IPS-20b (cell line): ENCODE data around the gene SALL4.
"Not testable (repeated sequence)": the region's sequence is repeated elsewhere in the genome, so short reads cannot be mapped to it uniquely, and the experiment has no call there.

Source experiments
- H3K27ac ChIP-seq: one replicate; pipeline ENCODE4 v1.5.1; 2013; ENCODE audit warnings: low read length
- H3K27me3 ChIP-seq: 2 replicates; pipeline ENCODE4 v1.6.1; 2013; ENCODE audit warnings: mild to moderate bottlenecking, low read length, inconsistent platforms; ENCODE audit not compliant: insufficient read depth
- H3K36me3 ChIP-seq: 2 replicates; pipeline ENCODE4 v1.6.1; 2013; ENCODE audit warnings: low read depth, mild to moderate bottlenecking, inconsistent platforms, low read length, moderate library complexity; ENCODE audit not compliant: insufficient read depth
- H3K4me1 ChIP-seq: 2 replicates; pipeline ENCODE4 v1.6.1; 2013; ENCODE audit warnings: mild to moderate bottlenecking, control low read depth, inconsistent platforms, low read length, moderate library complexity; ENCODE audit not compliant: insufficient read depth
- H3K4me3 ChIP-seq: 2 replicates; pipeline ENCODE4 v1.5.1; 2013; ENCODE audit warnings: mild to moderate bottlenecking, low read length, inconsistent platforms
- H3K9ac ChIP-seq: 2 replicates; pipeline ENCODE4 v1.6.1; 2013; ENCODE audit warnings: low read depth, mild to moderate bottlenecking, inconsistent platforms, low read length, moderate library complexity
- H3K9me3 ChIP-seq: 2 replicates; pipeline ENCODE4 v1.6.1; 2013; ENCODE audit warnings: mild to moderate bottlenecking, low read depth, low read length, inconsistent platforms; ENCODE audit not compliant: insufficient read depth

Gene SALL4

DNA sequence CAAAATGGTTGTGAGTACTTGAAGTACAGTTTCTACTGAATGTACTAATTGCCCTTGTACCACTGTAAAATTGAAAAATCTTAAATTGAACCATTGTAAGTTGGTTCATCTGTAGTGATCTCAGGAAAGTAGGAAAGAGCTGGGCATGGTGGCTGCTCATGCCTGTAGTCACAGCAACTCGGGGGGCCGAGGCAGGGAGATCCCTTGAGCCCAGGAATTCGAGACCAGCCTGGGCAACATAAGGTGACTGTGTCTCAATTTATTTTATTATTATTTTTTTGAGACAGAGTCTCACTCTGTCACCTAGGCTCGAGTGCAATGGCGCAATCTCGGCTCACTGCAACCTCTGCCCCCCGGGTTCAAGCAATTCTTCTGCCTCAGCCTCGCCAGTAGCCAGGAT lies 14.5 kb upstream of the SALL4 start:
- not testable (repeated sequence) for H3K9me3 ChIP-seq, H3K4me3 ChIP-seq, H3K27ac ChIP-seq, H3K27me3 ChIP-seq, H3K9ac ChIP-seq, H3K4me1 ChIP-seq, H3K36me3 ChIP-seq

DNA sequence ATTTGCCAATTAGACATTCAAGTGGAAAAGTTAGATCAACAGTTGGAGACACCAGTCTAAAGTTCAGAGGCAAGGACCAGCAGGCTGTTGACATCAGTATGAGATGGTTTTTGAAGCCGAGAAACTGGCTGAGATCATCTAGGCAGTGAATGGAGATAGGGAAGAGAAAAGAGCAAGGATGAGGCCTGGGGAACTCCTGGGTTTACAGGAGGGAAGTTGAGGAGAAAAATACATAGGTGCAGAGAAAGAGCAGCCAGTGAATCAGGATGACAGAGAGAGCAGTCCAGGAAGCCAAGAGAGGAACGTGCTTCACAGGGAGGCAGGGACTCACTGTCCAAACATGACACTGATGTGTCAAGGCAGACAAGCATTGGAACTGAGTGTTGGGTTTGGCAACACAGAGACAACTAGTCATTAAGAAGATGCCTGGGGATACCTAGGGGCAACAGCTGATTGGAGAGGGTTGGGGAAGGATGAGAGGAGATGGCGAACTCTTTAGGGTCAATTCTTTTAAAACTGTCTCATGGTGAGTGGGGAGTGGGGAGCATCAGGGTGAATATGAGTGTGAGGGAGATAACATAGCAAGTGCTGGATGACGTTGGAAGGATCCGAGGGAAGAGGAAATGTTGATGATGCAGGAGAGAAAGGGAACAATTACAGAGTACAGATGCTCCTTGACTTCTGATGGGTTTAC lies 13.2 kb upstream of the SALL4 start:
- no peaks in the 10 kb centered on the region for H3K9me3 ChIP-seq
- peaks cover 21% of the 10 kb centered on the region for H3K4me1 ChIP-seq
- no peaks in the 10 kb centered on the region for H3K36me3 ChIP-seq
- H3K4me3 ChIP-seq, result no peak overlapping the region
- no peak overlapping the region for H3K9ac ChIP-seq
- H3K27ac ChIP-seq, result no peak overlapping the region
- H3K27me3 ChIP-seq, result no peaks in the 10 kb centered on the region

DNA sequence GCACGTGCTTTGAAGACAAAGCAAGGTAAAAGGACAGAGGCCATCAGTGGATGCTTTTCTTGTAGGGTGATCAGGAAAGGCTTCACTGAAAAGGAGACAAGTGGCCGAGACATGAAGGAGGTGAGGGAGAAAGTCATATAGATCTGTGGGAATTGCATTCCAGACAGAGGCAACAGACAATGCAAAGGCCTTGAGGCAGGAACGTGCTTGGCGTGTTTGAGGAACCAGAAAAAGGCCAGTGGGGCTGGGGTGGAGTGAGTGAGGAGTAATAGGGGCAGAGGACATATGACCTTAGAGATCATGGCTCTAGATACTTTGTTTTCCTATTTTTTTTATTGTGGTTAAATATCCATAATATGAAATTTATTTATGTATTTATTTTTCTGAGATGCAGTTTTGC lies 10.5 kb upstream of the SALL4 start:
- Histone ChIP-seq H3K4me3 (no peak overlapping the region; the same call in 1 of the 2 replicates), H3K27ac (no peak overlapping the region), H3K9me3 (no peaks in the 10 kb centered on the region), H3K4me1 (peaks cover 23% of the 10 kb centered on the region), H3K27me3 (no peaks in the 10 kb centered on the region), H3K9ac (no peak overlapping the region), H3K36me3 (no peaks in the 10 kb centered on the region)

DNA sequence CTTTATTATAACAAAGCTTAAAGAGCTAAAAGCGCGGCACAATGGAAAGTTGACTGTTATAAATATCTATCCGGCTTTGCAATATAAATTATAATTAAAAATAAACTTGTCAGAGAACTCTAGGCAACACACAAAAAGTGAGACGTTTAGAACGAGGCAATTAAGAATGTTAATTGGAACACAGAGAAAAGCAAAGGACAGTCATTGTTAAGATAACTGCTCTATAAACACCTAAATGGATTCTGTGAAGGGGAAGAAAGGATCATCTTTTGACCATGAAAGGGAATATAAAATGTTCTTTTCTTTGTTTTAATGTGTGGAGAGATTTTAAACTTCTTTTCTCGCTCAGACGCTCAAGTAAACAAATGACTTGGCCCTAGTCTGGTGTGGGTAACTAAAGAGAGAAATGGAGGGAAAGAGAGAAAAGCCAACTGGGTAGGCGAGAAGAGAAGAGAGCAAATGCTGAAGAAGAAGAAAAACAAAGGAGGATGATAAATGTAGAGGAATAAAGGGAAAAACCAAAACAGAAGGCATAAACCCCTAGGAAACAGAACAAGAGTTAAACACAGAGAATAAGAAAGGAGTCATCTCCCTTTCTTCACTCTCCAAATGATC lies 9.3 kb upstream of the SALL4 start:
- Histone ChIP-seq H3K27ac (peak overlapping the region; percentile 22), H3K27me3 (no peaks in the 10 kb centered on the region), H3K36me3 (no peaks in the 10 kb centered on the region), H3K4me3 (0 out of 2 replicates have a peak overlapping the region, but pooled peaks have one; percentile 0), H3K9me3 (no peaks in the 10 kb centered on the region), H3K9ac (peak overlapping the region; percentile 56), H3K4me1 (peaks cover 23% of the 10 kb centered on the region)

DNA sequence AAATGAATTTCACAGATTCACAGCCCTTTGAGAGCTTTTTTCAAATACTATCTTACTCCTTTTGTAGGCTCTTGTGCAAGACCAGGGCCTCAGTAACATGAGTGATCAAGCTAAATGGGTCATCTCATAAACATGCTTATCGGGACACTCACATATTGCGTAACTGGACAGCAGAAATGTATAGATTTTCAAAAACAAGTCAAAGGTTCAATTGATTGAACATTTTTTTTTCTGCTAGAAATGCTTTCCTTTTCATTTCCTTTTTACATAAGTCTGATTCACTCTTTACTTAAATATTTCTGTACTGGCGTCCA lies 8.7 kb upstream of the SALL4 start:
- peaks cover 23% of the 10 kb centered on the region for H3K4me1 ChIP-seq
- H3K27me3 ChIP-seq, result no peaks in the 10 kb centered on the region
- no peak overlapping the region for H3K4me3 ChIP-seq
- H3K9ac ChIP-seq, result peak overlapping the region; percentile 1; the same call in 1 of the 2 replicates
- no peak overlapping the region for H3K27ac ChIP-seq
- no peaks in the 10 kb centered on the region for H3K36me3 ChIP-seq
- no peaks in the 10 kb centered on the region for H3K9me3 ChIP-seq

DNA sequence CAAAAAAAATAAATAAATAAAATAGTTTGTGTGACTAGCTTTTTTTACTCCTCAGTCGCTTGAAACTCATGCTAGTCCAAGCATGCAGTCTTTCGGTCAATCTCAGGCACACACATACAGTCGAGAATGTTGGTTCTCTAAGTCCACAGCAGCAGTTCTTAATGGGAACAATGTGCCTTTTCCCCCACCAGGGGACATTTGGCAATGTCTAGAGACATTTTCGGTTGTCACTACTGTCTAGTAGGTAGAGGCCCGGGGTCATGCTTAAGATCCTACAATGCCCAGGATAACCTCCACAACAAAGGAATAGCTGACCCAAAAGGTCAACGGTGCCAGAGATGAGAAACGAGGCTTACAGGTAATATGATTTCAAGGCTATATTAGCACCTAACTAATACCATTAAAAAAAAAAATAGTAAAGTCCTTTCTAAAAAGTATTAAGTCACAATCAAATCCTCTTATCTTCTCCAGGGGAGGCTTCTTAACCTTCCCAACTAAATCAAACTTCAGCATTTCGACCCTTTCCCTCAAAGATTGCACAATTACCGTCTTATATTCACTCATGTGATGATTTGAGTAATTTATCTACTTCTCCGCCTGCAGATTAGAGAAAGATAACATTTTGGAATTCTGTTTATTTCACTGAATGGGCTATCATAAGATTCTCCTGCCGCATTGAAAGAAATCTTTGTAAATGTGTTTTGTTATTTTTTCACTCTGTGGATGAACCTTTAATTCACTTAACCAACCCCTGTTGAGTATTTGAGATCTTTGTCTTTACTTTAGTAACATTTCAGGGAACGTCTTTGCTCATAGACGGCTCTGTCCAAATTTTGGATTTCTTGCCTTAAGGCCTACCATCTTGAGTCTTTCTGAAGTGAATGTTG lies 8.1 kb upstream of the SALL4 start:
- H3K36me3 ChIP-seq, result no peaks in the 10 kb centered on the region
- peaks cover 23% of the 10 kb centered on the region for H3K4me1 ChIP-seq
- H3K27me3 ChIP-seq, result no peaks in the 10 kb centered on the region
- no peaks in the 10 kb centered on the region for H3K9me3 ChIP-seq
- no peak overlapping the region for H3K27ac ChIP-seq
- H3K9ac ChIP-seq, result peak overlapping the region; percentile 1; the same call in 1 of the 2 replicates
- H3K4me3 ChIP-seq, result no peak overlapping the region

DNA sequence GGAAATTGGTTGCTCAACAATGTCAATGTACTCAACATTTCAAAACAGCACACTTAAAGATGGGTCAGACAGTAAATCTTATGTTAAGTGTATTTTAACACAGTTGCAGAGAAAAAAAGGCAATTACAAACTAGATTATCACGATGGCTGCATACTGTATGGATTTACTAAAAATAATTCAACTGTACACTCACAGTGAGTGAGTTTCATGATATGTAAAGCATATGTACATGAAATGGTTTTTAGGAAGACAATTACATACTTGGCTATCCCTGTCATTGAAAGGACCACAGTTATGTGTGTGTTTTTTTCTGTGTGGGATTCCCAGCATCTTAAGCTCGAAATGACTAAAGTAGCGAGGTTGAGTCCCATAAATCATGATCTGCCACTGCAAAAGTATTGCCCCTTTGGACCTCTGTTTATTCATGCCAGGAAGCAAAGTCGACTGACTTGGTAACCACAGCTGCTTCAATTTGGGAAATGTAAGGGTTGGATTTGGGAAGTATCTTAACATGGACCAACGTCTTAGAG lies 5.5 kb upstream of the SALL4 start:
- H3K9ac ChIP-seq, result no peak overlapping the region
- H3K27ac ChIP-seq, result no peak overlapping the region
- no peaks in the 10 kb centered on the region for H3K9me3 ChIP-seq
- no peak overlapping the region for H3K4me3 ChIP-seq
- peaks cover 26% of the 10 kb centered on the region for H3K4me1 ChIP-seq
- H3K36me3 ChIP-seq, result no peaks in the 10 kb centered on the region
- no peaks in the 10 kb centered on the region for H3K27me3 ChIP-seq

DNA sequence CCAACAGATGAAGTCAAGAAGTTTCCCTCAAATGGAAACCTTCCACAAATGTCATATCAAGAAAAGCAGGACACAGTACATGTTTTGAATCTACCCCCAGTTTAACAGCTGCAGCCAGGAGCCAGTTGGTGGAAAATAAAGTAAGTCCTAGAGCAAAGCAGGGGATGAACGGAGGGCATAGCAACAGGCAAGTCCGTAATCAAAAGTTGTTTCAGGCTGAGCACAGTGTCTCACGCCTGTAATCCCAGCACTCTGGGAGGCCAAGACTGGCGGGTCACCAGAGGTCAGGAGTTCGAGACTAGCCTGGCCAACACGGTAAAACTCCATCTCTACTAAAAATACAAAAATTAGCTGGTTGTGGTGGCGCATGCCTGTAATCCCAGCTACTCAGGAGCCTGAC lies 2.4 kb upstream of the SALL4 start:
- Histone ChIP-seq H3K4me3 (no peak overlapping the region), H3K9me3 (no peaks in the 10 kb centered on the region), H3K36me3 (no peaks in the 10 kb centered on the region), H3K4me1 (peaks cover 5% of the 10 kb centered on the region; the same call in 1 of the 2 replicates), H3K9ac (no peak overlapping the region), H3K27me3 (no peaks in the 10 kb centered on the region), H3K27ac (no peak overlapping the region)

DNA sequence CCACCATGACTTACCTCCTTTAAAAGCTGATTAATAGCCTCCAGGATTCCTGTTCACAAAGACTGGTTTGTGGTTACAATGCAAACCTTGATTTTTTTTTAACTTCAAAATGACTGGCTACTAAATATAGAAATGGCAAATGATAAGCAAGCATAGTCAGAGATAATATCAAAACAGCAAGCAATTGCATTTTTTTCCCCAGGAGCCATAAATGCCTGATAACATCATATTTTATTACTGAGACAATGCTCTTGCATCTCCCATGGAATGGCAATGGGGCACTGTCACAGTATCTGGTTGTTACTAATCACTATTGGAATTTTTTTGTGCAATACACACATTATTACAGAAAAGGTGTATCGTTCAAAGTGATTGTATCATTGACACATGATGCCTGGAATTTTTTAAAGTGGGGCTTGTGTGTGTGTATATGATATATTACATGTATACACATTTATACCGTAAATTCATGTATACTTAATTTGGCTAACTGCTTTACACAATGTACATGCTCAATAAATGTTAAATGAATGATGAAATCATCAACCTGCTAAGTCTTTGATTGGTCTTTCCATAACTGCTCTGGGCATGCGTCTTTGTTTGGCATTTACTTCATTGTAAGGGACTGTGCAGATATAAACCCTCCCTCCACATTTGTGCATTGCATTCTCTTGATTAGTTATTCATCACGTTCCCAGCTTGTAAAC lies 980 bp upstream of the SALL4 start:
- Histone ChIP-seq H3K4me3 (peak overlapping the region; percentile 83), H3K27me3 (no peaks in the 10 kb centered on the region), H3K4me1 (peaks cover 11% of the 10 kb centered on the region), H3K36me3 (no peaks in the 10 kb centered on the region), H3K27ac (peak overlapping the region; percentile 45), H3K9ac (peak overlapping the region; percentile 77; the same call in 1 of the 2 replicates), H3K9me3 (no peaks in the 10 kb centered on the region)

DNA sequence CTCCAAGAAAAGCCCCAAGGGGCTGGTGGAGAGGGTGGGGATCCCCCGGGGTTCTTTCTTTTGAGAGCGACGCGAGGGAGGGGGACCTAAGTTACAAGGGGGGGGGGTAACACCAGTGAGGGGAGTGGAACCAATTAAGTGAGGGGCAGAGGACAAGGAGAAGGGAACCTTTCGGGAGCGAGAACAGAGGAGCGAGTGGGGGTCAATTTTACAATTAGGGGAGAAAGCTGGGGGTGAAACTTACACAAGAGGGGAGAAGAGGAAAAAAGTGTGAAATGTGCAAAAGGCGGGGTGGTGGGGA lies 548 bp downstream of the SALL4 start:
- H3K36me3 ChIP-seq, result peaks cover 8% of the 10 kb centered on the region
- peaks cover 21% of the 10 kb centered on the region for H3K4me1 ChIP-seq
- peak overlapping the region; percentile 99 for H3K9ac ChIP-seq
- peak overlapping the region; percentile 83 for H3K4me3 ChIP-seq
- H3K27ac ChIP-seq, result peak overlapping the region; percentile 95
- H3K27me3 ChIP-seq, result no peaks in the 10 kb centered on the region
- no peaks in the 10 kb centered on the region for H3K9me3 ChIP-seq

DNA sequence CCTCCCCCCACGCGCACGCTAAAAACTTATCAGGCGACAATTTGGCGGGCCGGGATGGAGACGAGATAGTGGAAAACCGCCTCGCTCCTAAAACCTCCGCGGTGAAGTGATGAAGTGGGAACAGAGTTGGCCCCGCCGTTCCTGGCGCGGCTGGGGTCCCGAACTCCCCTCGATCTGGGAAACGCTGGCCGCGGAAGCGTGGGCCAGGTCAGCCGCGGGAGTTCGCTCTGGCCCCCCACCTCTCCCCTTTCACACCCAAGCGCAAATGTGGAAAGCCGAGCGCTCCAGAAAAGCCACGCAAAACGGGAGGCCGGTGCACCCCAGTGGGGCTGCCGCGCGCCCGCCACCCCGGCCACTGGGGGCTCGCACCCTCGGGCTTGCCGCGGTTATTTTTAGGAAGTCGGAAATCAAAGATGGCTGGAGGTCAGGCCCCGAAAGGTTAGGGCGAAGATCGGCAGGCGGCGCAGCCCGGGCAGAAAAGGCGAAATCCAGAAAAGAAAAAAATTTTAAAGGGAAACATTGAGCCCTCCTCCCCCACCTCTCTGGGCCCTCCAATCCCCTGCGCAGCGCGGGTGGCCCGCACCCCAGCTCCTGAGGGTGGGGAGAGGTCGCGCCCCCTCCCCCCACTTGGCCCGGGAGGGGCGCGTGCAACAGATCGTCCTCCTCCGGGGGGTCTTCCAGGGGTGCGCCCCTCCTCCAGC lies 1.0 kb downstream of the SALL4 start:
- H3K9me3 ChIP-seq, result no peaks in the 10 kb centered on the region
- H3K4me1 ChIP-seq, result peaks cover 26% of the 10 kb centered on the region
- peak overlapping the region; percentile 95 for H3K27ac ChIP-seq
- H3K36me3 ChIP-seq, result peaks cover 13% of the 10 kb centered on the region
- peak overlapping the region; percentile 83 for H3K4me3 ChIP-seq
- peak overlapping the region; percentile 99 for H3K9ac ChIP-seq
- no peaks in the 10 kb centered on the region for H3K27me3 ChIP-seq
